ENCODE data around the gene USP8.

- TF ChIP-seq MAZ (IDR thresholded peaks at IDR 0.05; ENCODE audit: borderline replicate concordance, low read depth, low read length) (no peak), POLR2A (IDR thresholded peaks at IDR 0.05; ENCODE audit: low read depth, low read length) (no peak), CEBPB (IDR thresholded peaks at IDR 0.05; ENCODE audit: low read depth, low read length) (no peak), FOS (IDR thresholded peaks at IDR 0.05; ENCODE audit: low read depth, low read length) (no peak), RAD21 (IDR thresholded peaks at IDR 0.05; ENCODE audit: low read length) (no peak)
- TF ChIP-seq, protein P1, sequence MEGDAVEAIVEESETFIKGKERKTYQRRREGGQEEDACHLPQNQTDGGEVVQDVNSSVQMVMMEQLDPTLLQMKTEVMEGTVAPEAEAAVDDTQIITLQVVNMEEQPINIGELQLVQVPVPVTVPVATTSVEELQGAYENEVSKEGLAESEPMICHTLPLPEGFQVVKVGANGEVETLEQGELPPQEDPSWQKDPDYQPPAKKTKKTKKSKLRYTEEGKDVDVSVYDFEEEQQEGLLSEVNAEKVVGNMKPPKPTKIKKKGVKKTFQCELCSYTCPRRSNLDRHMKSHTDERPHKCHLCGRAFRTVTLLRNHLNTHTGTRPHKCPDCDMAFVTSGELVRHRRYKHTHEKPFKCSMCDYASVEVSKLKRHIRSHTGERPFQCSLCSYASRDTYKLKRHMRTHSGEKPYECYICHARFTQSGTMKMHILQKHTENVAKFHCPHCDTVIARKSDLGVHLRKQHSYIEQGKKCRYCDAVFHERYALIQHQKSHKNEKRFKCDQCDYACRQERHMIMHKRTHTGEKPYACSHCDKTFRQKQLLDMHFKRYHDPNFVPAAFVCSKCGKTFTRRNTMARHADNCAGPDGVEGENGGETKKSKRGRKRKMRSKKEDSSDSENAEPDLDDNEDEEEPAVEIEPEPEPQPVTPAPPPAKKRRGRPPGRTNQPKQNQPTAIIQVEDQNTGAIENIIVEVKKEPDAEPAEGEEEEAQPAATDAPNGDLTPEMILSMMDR (conservative IDR thresholded peaks at IDR 0.05; ENCODE audit: low read depth, low read length), result no peak
Measured at GRCh38 chr15:50500352-50500751, 76.1 kb downstream of the USP8 start.
